Liver (tissue), 9 donors: ENCODE data around the gene PSMD14. TPM values are rescaled to one million over a fixed set of nuclear protein-coding genes. Genes with fewer than 3 reads are reported as not detected.

Experiments
- DNase-seq: peaks from one replicate; pipeline ENCODE4 v3.0.0-alpha.2; 2017; ENCODE audit warnings: low spot score
- H3K27ac ChIP-seq, 2 donors: one replicate each; pipeline ENCODE4 v1.7.0; 2013; ENCODE audit warnings: inconsistent platforms in 2 of 2, low read length in 2 of 2, control low read depth in 1 of 2, low read depth in 1 of 2, mild to moderate bottlenecking in 1 of 2
- H3K27me3 ChIP-seq, 4 donors: one replicate each; pipeline versions ENCODE4 v1.6.1 to v1.7.0; 2013; ENCODE audit warnings: low read length in 3 of 4, inconsistent platforms in 1 of 4, mild to moderate bottlenecking in 1 of 4, moderate library complexity in 1 of 4; ENCODE audit not compliant: control insufficient read depth in 4 of 4, insufficient read depth in 4 of 4
- H3K36me3 ChIP-seq, 4 donors: one replicate each; pipeline versions ENCODE4 v1.6.1 to v1.7.0; 2013; ENCODE audit warnings: low read length in 3 of 4, mild to moderate bottlenecking in 3 of 4, low read depth in 1 of 4, moderate library complexity in 1 of 4; ENCODE audit not compliant: control insufficient read depth in 4 of 4, insufficient read depth in 3 of 4
- H3K4me1 ChIP-seq, 4 donors: one replicate each; pipeline versions ENCODE4 v1.6.1 to v1.7.0; 2013; ENCODE audit warnings: low read length in 3 of 4, mild to moderate bottlenecking in 3 of 4, moderate library complexity in 1 of 4; ENCODE audit not compliant: control insufficient read depth in 4 of 4, insufficient read depth in 4 of 4
- H3K4me3 ChIP-seq, 3 donors: one replicate each; pipeline versions ENCODE4 v1.6.1 to v1.7.0; 2013; ENCODE audit warnings: low read length in 3 of 3, control low read depth in 1 of 3, low read depth in 1 of 3, mild to moderate bottlenecking in 1 of 3
- H3K9ac ChIP-seq, 2 donors: one replicate each; pipeline ENCODE4 v1.7.0; 2013; ENCODE audit warnings: low read length in 2 of 2, mild to moderate bottlenecking in 2 of 2, moderate library complexity in 2 of 2, control low read depth in 1 of 2, low read depth in 1 of 2
- H3K9me3 ChIP-seq, 4 donors: one replicate each; pipeline versions ENCODE4 v1.6.1 to v1.7.0; 2013; ENCODE audit warnings: low read length in 3 of 4; ENCODE audit not compliant: control insufficient read depth in 4 of 4
- ATF3 ChIP-seq: IDR thresholded peaks from 2 replicates; pipeline ENCODE4 v1.6.1; 2016; ENCODE audit warnings: antibody characterized with exemption
- EGR1 ChIP-seq, 2 donors: IDR thresholded peaks; 2 replicates each; pipeline ENCODE4 v1.6.1; 2016 to 2018; ENCODE audit warnings: antibody characterized with exemption in 2 of 2, low read depth in 2 of 2
- FOXA1 ChIP-seq: IDR thresholded peaks from 2 replicates; pipeline ENCODE4 v1.6.1; 2016; ENCODE audit warnings: antibody characterized with exemption
- FOXA2 ChIP-seq: IDR thresholded peaks from 2 replicates; pipeline ENCODE4 v1.6.1; 2016; ENCODE audit warnings: antibody characterized with exemption
- GABPA ChIP-seq, 2 donors: IDR thresholded peaks in 1 of 2; conservative IDR thresholded peaks in 1 of 2; 2 replicates each; pipeline ENCODE4 v1.6.1; 2016; ENCODE audit warnings: antibody characterized with exemption in 2 of 2, mild to moderate bottlenecking in 1 of 2, moderate library complexity in 1 of 2
- HNF4A ChIP-seq, 2 donors: conservative IDR thresholded peaks; 2 replicates each; pipeline ENCODE4 v1.6.1; 2016; ENCODE audit warnings: antibody characterized with exemption in 2 of 2, mild to moderate bottlenecking in 2 of 2
- HNF4G ChIP-seq: IDR thresholded peaks from 2 replicates; pipeline ENCODE4 v1.6.1; 2016; ENCODE audit warnings: antibody characterized with exemption
- JUND ChIP-seq, 2 donors: IDR thresholded peaks; 2 replicates each; pipeline ENCODE4 v1.6.1; 2016; ENCODE audit warnings: antibody characterized with exemption in 2 of 2
- RAD21 ChIP-seq, 2 donors: IDR thresholded peaks; 2 replicates each; pipeline ENCODE4 v1.6.1; 2016; ENCODE audit warnings: antibody characterized with exemption in 2 of 2, mild to moderate bottlenecking in 2 of 2
- REST ChIP-seq: IDR thresholded peaks from 2 replicates; pipeline ENCODE4 v1.6.1; 2016; ENCODE audit warnings: antibody characterized with exemption, mild to moderate bottlenecking
- RXRA ChIP-seq, 2 donors: IDR thresholded peaks; 2 replicates each; pipeline ENCODE4 v1.6.1; 2017 to 2018; ENCODE audit warnings: antibody characterized with exemption in 2 of 2, mild to moderate bottlenecking in 1 of 2
- SP1 ChIP-seq: IDR thresholded peaks from 2 replicates; pipeline ENCODE4 v1.6.1; 2018; ENCODE audit warnings: antibody characterized with exemption, mild to moderate bottlenecking
- TAF1 ChIP-seq: conservative IDR thresholded peaks from 2 replicates; pipeline ENCODE4 v1.6.1; 2016; ENCODE audit warnings: antibody characterized with exemption, mild to moderate bottlenecking
- YY1 ChIP-seq: IDR thresholded peaks from 2 replicates; pipeline ENCODE4 v1.6.1; 2016; ENCODE audit warnings: antibody characterized with exemption, mild to moderate bottlenecking
- WGBS: extraction: QIAGEN DNeasy Blood & Tissue Kit; methylation state at CpG from one replicate; pipeline ENCODE4 v1.1.7; 2013; 5-methylcytosine and 5-hydroxymethylcytosine counted together
- polyA plus RNA-seq, 2 donors: library from polyadenylated mRNA; stranded (reverse) in 1 of 2; unstranded in 1 of 2; fragments of 200-250 nt in 1 of 2; fragments of >200 nt in 1 of 2; fragmentation: Nextera tagmentation in 1 of 2; extraction: Ambion mirVana in 1 of 2; gene quantifications; one replicate each; pipeline versions ENCODE4 v1.2.1 to v1.2.3, GENCODE V29; 2013 to 2015
- total RNA-seq, 2 donors: library from RNA; depleted of rRNA; stranded (reverse); fragments of >200 nt; gene quantifications; one replicate each; pipeline ENCODE4 v1.2.3, GENCODE V29; 2014
- TF ChIP-seq, protein P1 (sequence below): fragments of 150-350 bp; IDR thresholded peaks from 2 replicates; pipeline ENCODE4 v1.5.1; 2017; ENCODE audit warnings: improper control_type of control experiment, low read depth, low read length; ENCODE audit not compliant: missing input control
- TF ChIP-seq, protein P2 (sequence below): IDR thresholded peaks from 2 replicates; pipeline ENCODE4 v1.6.1; 2016; ENCODE audit warnings: antibody characterized with exemption
- TF ChIP-seq, protein P3 (sequence below): IDR thresholded peaks from 2 replicates; pipeline ENCODE4 v1.6.1; 2016; ENCODE audit warnings: antibody characterized with exemption
- donor health status: healthy.
- donor health status: healthy.
- donor health status: healthy.
- donor health status: healthy.
- donor health status: healthy.

PSMD14 gene
- total and polyA plus RNA-seq, 4 donors: 32.0 to 37.9 (median 33.7) TPM

GRCh38 chr2:161417438-161418274 is 109.4 kb downstream of the PSMD14 start:
- no peak for TF ChIP-seq EGR1 (IDR thresholded peaks at IDR 0.05; ENCODE audit: low read depth in 2 of 2)
- TF ChIP-seq YY1: no peak
- no peak for TF ChIP-seq RXRA (IDR thresholded peaks at IDR 0.05)
- no peak for TF ChIP-seq TAF1
- TF ChIP-seq, protein P1, sequence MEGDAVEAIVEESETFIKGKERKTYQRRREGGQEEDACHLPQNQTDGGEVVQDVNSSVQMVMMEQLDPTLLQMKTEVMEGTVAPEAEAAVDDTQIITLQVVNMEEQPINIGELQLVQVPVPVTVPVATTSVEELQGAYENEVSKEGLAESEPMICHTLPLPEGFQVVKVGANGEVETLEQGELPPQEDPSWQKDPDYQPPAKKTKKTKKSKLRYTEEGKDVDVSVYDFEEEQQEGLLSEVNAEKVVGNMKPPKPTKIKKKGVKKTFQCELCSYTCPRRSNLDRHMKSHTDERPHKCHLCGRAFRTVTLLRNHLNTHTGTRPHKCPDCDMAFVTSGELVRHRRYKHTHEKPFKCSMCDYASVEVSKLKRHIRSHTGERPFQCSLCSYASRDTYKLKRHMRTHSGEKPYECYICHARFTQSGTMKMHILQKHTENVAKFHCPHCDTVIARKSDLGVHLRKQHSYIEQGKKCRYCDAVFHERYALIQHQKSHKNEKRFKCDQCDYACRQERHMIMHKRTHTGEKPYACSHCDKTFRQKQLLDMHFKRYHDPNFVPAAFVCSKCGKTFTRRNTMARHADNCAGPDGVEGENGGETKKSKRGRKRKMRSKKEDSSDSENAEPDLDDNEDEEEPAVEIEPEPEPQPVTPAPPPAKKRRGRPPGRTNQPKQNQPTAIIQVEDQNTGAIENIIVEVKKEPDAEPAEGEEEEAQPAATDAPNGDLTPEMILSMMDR: no peak
- no peak for TF ChIP-seq FOXA2
- no peak for TF ChIP-seq GABPA (IDR thresholded peaks at IDR 0.05 in 1 of 2, conservative IDR thresholded peaks at IDR 0.05 in 1 of 2)
- no peak for TF ChIP-seq JUND (IDR thresholded peaks at IDR 0.05)
- TF ChIP-seq, protein P2, sequence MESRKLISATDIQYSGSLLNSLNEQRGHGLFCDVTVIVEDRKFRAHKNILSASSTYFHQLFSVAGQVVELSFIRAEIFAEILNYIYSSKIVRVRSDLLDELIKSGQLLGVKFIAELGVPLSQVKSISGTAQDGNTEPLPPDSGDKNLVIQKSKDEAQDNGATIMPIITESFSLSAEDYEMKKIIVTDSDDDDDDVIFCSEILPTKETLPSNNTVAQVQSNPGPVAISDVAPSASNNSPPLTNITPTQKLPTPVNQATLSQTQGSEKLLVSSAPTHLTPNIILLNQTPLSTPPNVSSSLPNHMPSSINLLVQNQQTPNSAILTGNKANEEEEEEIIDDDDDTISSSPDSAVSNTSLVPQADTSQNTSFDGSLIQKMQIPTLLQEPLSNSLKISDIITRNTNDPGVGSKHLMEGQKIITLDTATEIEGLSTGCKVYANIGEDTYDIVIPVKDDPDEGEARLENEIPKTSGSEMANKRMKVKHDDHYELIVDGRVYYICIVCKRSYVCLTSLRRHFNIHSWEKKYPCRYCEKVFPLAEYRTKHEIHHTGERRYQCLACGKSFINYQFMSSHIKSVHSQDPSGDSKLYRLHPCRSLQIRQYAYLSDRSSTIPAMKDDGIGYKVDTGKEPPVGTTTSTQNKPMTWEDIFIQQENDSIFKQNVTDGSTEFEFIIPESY: no peak
- TF ChIP-seq HNF4A (conservative IDR thresholded peaks at IDR 0.05): no peak
- no peak for TF ChIP-seq FOXA1
- no peak for TF ChIP-seq RAD21 (IDR thresholded peaks at IDR 0.05)

DNA sequence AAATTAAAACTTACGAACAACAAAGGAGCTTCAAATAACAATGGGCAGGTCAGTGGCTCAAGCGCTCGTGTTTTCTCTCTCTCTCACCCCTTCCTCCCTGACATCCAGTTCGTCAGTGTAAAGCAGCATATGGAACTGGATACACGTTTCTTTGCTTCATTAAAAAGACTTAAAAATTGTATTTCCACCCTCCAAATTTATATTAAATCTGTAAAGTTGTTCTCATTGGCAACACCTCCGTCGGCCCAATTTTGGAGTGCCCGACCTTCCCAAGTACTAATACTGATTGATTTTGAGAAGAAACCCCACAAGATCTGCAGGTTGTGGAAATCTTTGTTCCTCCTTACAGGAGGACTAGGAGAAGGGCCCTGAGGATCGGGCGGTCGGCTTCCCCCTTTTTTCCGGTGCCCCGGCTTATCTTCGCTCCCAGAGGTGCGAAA is 110.1 kb downstream of the PSMD14 start:
- Histone ChIP-seq H3K4me3 (peak overlapping the region in 1 of 3 donors; percentile 5), H3K9ac (no peak overlapping the region), H3K9me3 (no peaks in the 10 kb centered on the region), H3K27ac (no peak overlapping the region), H3K27me3 (peaks cover 0 to 28% (median 19%) of the 10 kb centered on the region in 4 donors), H3K36me3 (no peaks in the 10 kb centered on the region), H3K4me1 (peaks cover 23 to 46% (median 29%) of the 10 kb centered on the region in 4 donors)
- no peak for DNase-seq
- WGBS: 5% methylated on average over 15 of the region's 15 CpGs
- TF ChIP-seq EGR1 (IDR thresholded peaks at IDR 0.05; ENCODE audit: low read depth in 2 of 2): no peak
- TF ChIP-seq REST: no peak
- TF ChIP-seq FOXA1: no peak
- TF ChIP-seq, protein P3, sequence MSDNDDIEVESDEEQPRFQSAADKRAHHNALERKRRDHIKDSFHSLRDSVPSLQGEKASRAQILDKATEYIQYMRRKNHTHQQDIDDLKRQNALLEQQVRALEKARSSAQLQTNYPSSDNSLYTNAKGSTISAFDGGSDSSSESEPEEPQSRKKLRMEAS: no peak
- TF ChIP-seq HNF4G: no peak
- TF ChIP-seq SP1: no peak
- no peak for TF ChIP-seq FOXA2
- no peak for TF ChIP-seq ATF3
- TF ChIP-seq RAD21 (IDR thresholded peaks at IDR 0.05): no peak
- no peak for TF ChIP-seq JUND (IDR thresholded peaks at IDR 0.05)
- TF ChIP-seq, protein P2: no peak
- no peak for TF ChIP-seq GABPA (IDR thresholded peaks at IDR 0.05 in 1 of 2, conservative IDR thresholded peaks at IDR 0.05 in 1 of 2)
- TF ChIP-seq, protein P1: no peak
- TF ChIP-seq YY1: no peak
- no peak for TF ChIP-seq RXRA (IDR thresholded peaks at IDR 0.05)

More at GRCh38 chr2:161417438-161418274, 109.4 kb downstream of the PSMD14 start:
- Histone ChIP-seq H3K36me3 (no peaks in the 10 kb centered on the region), H3K27me3 (peaks cover 0 to 24% (median 16%) of the 10 kb centered on the region in 4 donors), H3K27ac (no peak overlapping the region), H3K4me1 (peaks cover 21 to 45% (median 29%) of the 10 kb centered on the region in 4 donors), H3K9me3 (no peaks in the 10 kb centered on the region), H3K9ac (no peak overlapping the region), H3K4me3 (no peak overlapping the region)
- WGBS: 12% methylated on average over 21 of the region's 21 CpGs
- DNase-seq: no peak
